Thyroid gland (tissue), 4 donors: ENCODE measurements around the gene SERINC4.

ENCODE experiments used
- POLR2A ChIP-seq, 2 donors: fragments of 450-650 bp; IDR thresholded peaks; one replicate each; pipeline ENCODE4 v1.6.1; 2017; ENCODE audit warnings: antibody characterized with exemption in 2 of 2, mild to moderate bottlenecking in 2 of 2, moderate library complexity in 1 of 2
- TF ChIP-seq, protein P1 (sequence below), 6 experiments: fragments of 200-600 bp in 3 of 6; fragments of 450-650 bp in 3 of 6; sonication (generic) in 3 of 6; IDR thresholded peaks; one replicate each; pipeline ENCODE4 v1.5.1; 2016 to 2019; ENCODE audit warnings: antibody characterized with exemption in 6 of 6, mild to moderate bottlenecking in 2 of 6, inconsistent platforms in 1 of 6, moderate library complexity in 1 of 6

DNA sequence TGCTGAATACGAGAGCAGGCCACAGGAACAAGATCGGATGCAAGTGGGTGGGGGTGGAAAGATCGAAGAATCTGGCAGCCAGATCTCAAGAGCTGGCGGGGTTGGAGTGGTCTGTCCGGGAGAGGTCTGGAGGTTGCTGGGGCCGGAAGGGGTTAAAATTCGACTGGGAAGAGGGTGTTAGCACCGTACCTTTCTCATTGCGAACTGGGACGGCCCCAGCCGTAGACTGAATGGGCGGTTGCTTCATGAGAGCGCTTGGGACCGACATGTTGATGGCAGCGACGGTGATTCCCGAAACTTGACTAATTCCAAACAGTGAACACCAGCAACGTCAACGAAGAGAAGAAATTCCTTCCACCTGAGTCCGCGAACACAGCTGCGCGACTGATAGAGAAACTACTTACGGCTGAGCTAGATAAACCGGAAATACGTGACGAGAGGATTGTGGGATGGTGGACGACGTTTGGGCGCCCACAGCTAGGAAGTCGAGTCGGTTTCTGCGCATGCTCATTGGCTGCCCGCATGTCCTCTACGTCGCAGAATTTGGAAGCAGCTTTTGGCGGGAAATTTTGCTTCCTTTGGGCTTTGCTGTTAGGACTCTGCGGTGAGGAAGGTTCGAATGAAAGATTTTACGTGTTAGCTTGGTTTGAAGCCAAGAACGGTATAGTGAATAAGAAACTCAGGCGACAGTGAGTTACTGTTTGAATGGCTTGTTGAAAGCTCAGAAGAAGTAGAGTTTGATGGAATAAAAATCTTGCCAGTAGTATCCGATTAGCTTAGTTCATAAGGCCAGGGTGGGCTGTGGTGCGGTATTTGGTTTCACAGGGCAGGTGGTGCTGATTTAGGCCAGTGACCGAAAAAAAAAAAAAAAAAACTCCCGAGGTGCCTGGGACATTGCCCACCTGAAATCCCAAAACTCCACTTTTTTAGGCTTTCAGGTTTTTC lies 24.6 kb upstream of the SERINC4 start, which contains the start of gene MFAP1:
- TF ChIP-seq POLR2A (IDR thresholded peaks at IDR 0.05): peak; percentile 38 to 80
- TF ChIP-seq, protein P1, sequence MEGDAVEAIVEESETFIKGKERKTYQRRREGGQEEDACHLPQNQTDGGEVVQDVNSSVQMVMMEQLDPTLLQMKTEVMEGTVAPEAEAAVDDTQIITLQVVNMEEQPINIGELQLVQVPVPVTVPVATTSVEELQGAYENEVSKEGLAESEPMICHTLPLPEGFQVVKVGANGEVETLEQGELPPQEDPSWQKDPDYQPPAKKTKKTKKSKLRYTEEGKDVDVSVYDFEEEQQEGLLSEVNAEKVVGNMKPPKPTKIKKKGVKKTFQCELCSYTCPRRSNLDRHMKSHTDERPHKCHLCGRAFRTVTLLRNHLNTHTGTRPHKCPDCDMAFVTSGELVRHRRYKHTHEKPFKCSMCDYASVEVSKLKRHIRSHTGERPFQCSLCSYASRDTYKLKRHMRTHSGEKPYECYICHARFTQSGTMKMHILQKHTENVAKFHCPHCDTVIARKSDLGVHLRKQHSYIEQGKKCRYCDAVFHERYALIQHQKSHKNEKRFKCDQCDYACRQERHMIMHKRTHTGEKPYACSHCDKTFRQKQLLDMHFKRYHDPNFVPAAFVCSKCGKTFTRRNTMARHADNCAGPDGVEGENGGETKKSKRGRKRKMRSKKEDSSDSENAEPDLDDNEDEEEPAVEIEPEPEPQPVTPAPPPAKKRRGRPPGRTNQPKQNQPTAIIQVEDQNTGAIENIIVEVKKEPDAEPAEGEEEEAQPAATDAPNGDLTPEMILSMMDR (IDR thresholded peaks at IDR 0.05): no peak
